BLaER1 treated with 17β-estradiol and CSF1 and Interleukin-3, amounts not matched to agents 10 nM and 100 nM (cell line): ENCODE results near the gene NAAA.

Source experiments
- H3K27ac ChIP-seq, 11 experiments: shearing (Covaris generic); formaldehyde crosslinking; 2 replicates each; pipeline ENCODE4 v1.8.1; 2022
- H3K27me3 ChIP-seq, 11 experiments: shearing (Covaris generic); formaldehyde crosslinking; 2 replicates each; pipeline ENCODE4 v1.8.1; 2022
- H3K36me3 ChIP-seq, 11 experiments: shearing (Covaris generic); formaldehyde crosslinking; 2 replicates each; pipeline ENCODE4 v1.8.1; 2022
- H3K4me1 ChIP-seq, 10 experiments: shearing (Covaris generic); formaldehyde crosslinking; 2 replicates each; pipeline ENCODE4 v1.8.1; 2022
- H3K4me2 ChIP-seq, 11 experiments: shearing (Covaris generic); formaldehyde crosslinking; 2 replicates each; pipeline ENCODE4 v1.8.1; 2022
- H3K4me3 ChIP-seq, 10 experiments: shearing (Covaris generic); formaldehyde crosslinking; 2 replicates each; pipeline ENCODE4 v1.8.1; 2022
- H3K9ac ChIP-seq, 11 experiments: shearing (Covaris generic); formaldehyde crosslinking; 2 replicates each; pipeline ENCODE4 v1.8.1; 2022
- H3K9me3 ChIP-seq, 11 experiments: shearing (Covaris generic); formaldehyde crosslinking; replicated peaks in 1 of 11; 2 replicates each; pipeline ENCODE4 v1.8.1; 2022
- H4K20me1 ChIP-seq, 11 experiments: shearing (Covaris generic); formaldehyde crosslinking; 2 replicates each; pipeline ENCODE4 v1.8.1; 2022
- Cebpa-rat ChIP-seq, 11 experiments: shearing (Covaris generic); IDR thresholded peaks; 2 replicates each; pipeline ENCODE4 v1.8.1; 2022

Gene NAAA

DNA sequence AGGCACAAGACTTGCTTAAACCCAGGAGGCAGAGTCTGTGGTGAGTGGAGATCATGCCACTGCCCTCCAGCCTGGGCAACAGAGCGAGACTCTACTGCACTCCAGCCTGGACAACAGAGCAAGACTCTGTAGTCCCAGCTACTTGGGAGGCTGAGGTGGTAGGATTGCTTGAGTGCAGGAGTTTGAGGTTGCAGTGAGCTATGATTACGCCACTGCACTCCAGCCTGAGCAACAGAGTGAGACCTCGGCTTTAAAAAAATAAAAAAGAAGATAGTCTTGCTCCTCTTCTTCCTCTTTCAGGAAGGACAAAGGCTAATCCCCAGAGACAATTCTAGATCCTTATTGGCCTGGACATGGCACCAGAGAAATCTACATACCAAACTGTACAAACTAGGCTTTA is 32.8 kb downstream of the NAAA start:
- peak overlapping the region in 10 of 11 experiments; percentile 46 to 85 (median 80); a peak in 21 of 22 replicates for H3K27ac ChIP-seq
- peak overlapping the region in 9 of 11 experiments; percentile 1 to 69 (median 59); a peak in 16 of 22 replicates for H3K9ac ChIP-seq
- peaks cover 23 to 69% (median 57%) of the 10 kb centered on the region in 10 experiments for H3K4me1 ChIP-seq
- no peaks in the 10 kb centered on the region for H3K27me3 ChIP-seq
- no peak overlapping the region for H3K4me3 ChIP-seq
- H3K9me3 ChIP-seq: peaks cover 18 to 31% (median 26%) of the 10 kb centered on the region in 11 experiments
- peaks cover 9 to 28% (median 18%) of the 10 kb centered on the region in 11 experiments; a peak in 19 of 22 replicates for H3K36me3 ChIP-seq
- peak overlapping the region; percentile 53 to 79 (median 72) for H3K4me2 ChIP-seq
- peak in 9 of 11 experiments; percentile 53 to 87 (median 84); a peak in 16 of 22 replicates for TF ChIP-seq Cebpa-rat (IDR thresholded peaks at IDR 0.05)
- no peaks in the 10 kb centered on the region for H4K20me1 ChIP-seq

GRCh38 chr4:75904076-75904475 is 36.7 kb downstream of the NAAA start:
- H3K9me3 ChIP-seq: peaks cover 0 to 10% (median 2%) of the 10 kb centered on the region in 11 experiments; a peak in 5 of 22 replicates
- H3K4me2 ChIP-seq: peak overlapping the region; percentile 25 to 76 (median 54); a peak in 21 of 22 replicates
- no peaks in the 10 kb centered on the region for H4K20me1 ChIP-seq
- H3K27me3 ChIP-seq: no peaks in the 10 kb centered on the region
- TF ChIP-seq Cebpa-rat (IDR thresholded peaks at IDR 0.05): no peak
- H3K9ac ChIP-seq: no peak overlapping the region
- no peak overlapping the region for H3K4me3 ChIP-seq
- peak overlapping the region in 8 of 11 experiments; percentile 0 to 83 (median 56); a peak in 10 of 22 replicates for H3K27ac ChIP-seq
- H3K4me1 ChIP-seq: peaks cover 48 to 94% (median 81%) of the 10 kb centered on the region in 10 experiments
- H3K36me3 ChIP-seq: no peaks in the 10 kb centered on the region

- TF ChIP-seq Cebpa-rat (IDR thresholded peaks at IDR 0.05): no peak
- peak within 1 kb of the TSS in 10 of 11 experiments; percentile 1 to 75 (median 72); a peak in 18 of 22 replicates for H3K9ac ChIP-seq
- H3K27me3 ChIP-seq: no peaks in the 10 kb centered on the region
- peak within 1 kb of the TSS; percentile 54 to 91 (median 87); a peak in 21 of 22 replicates for H3K27ac ChIP-seq
- no peak within 1 kb of the TSS for H3K4me3 ChIP-seq
- H3K4me2 ChIP-seq: peak within 1 kb of the TSS; percentile 68 to 86 (median 78)
- H3K9me3 ChIP-seq: peaks cover 4 to 25% (median 9%) of the 10 kb centered on the region in 11 experiments; a peak in 13 of 22 replicates
- H3K4me1 ChIP-seq: peaks cover 34 to 77% (median 63%) of the 10 kb centered on the region in 10 experiments
- H4K20me1 ChIP-seq: no peaks in the 10 kb centered on the region
- H3K36me3 ChIP-seq: 0 out of 22 replicates have a peak, but pooled peaks cover 0 to 3% (median 0%) of the 10 kb centered on the region in 11 experiments
Measured at GRCh38 chr4:75902352-75902751, 38.5 kb downstream of the NAAA start, which contains the start of gene PPEF2. Gene PPEF2, minus strand, starts transcription at chr4:75902452. Its CDS starts 6,127 bp downstream, at chr4:75896325.

GRCh38 chr4:75898536-75898935 is 42.3 kb downstream of the NAAA start:
- Histone ChIP-seq H3K4me1 (peaks cover 30 to 41% (median 35%) of the 10 kb centered on the region in 10 experiments), H3K4me3 (no peak overlapping the region), H3K27ac (peak overlapping the region in 1 of 11 experiments; percentile 1; a peak in 1 of 22 replicates), H3K4me2 (no peak overlapping the region), H4K20me1 (no peaks in the 10 kb centered on the region), H3K27me3 (no peaks in the 10 kb centered on the region), H3K9me3 (peaks cover 4 to 27% (median 9%) of the 10 kb centered on the region in 11 experiments; a peak in 13 of 22 replicates), H3K9ac (no peak overlapping the region), H3K36me3 (0 out of 22 replicates have a peak, but pooled peaks cover 0 to 3% (median 0%) of the 10 kb centered on the region in 11 experiments)
- TF ChIP-seq Cebpa-rat (IDR thresholded peaks at IDR 0.05): no peak

GRCh38 chr4:75895744-75896314 is 45.0 kb downstream of the NAAA start:
- Histone ChIP-seq H3K27ac (no peak overlapping the region), H3K4me2 (no peak overlapping the region), H3K9me3 (peaks cover 4 to 27% (median 9%) of the 10 kb centered on the region in 11 experiments; a peak in 13 of 22 replicates), H3K4me3 (no peak overlapping the region), H3K36me3 (0 out of 22 replicates have a peak, but pooled peaks cover 0 to 3% (median 0%) of the 10 kb centered on the region in 11 experiments), H3K27me3 (no peaks in the 10 kb centered on the region), H3K4me1 (peaks cover 8 to 14% (median 11%) of the 10 kb centered on the region in 10 experiments; a peak in 18 of 20 replicates), H3K9ac (no peak overlapping the region), H4K20me1 (no peaks in the 10 kb centered on the region)
- TF ChIP-seq Cebpa-rat (IDR thresholded peaks at IDR 0.05): no peak

DNA sequence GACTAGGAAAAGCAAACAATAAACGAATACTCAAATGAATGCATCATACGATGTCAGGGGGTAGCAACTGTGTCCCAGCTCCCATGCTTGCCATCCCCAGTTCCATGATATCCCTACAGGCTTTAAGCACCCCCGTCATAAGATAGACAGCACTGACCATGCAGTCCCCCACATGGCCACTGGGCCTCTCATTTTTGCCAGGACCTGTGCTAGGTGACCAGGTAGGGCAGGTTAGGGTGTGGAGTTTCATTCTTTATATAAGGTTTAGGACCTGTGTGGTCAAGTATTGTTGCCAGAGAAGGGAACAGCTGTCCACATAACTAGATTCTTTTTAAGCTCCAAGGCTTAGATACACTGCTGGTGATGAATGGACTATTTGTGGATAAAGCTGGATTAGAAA is 48.3 kb downstream of the NAAA start:
- Histone ChIP-seq H3K9ac (no peak overlapping the region), H3K4me3 (no peak overlapping the region), H4K20me1 (no peaks in the 10 kb centered on the region), H3K36me3 (no peaks in the 10 kb centered on the region), H3K9me3 (peaks cover 0 to 5% (median 0%) of the 10 kb centered on the region in 11 experiments; a peak in 5 of 22 replicates), H3K27me3 (no peaks in the 10 kb centered on the region), H3K4me2 (no peak overlapping the region), H3K4me1 (peaks cover 0 to 5% (median 0%) of the 10 kb centered on the region in 10 experiments; a peak in 5 of 20 replicates), H3K27ac (no peak overlapping the region)
- no peak for TF ChIP-seq Cebpa-rat (IDR thresholded peaks at IDR 0.05)

DNA sequence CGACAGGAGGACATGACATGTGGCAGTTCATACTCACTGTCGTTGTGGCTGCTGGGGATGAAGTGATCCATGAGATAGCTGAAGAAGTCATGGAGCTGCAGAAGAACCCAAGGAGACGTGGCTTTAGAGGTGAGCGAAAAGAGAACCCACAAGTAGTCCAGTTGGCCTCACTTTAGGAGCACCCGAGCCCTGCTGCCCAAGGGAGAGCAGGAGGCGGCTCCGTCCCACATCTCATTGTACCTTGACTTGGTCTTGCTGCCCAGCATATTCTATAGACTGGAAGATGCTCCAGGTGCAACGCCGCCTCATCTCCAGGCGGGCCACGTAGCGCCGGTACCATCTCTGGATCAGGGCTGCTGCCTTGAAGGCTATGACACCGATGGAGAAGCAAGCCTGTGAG is 49.2 kb downstream of the NAAA start:
- Histone ChIP-seq H3K9ac (no peak overlapping the region), H3K27ac (no peak overlapping the region), H3K36me3 (no peaks in the 10 kb centered on the region), H3K4me3 (no peak overlapping the region), H3K4me1 (peaks cover 0 to 5% (median 0%) of the 10 kb centered on the region in 10 experiments; a peak in 5 of 20 replicates), H3K9me3 (no peaks in the 10 kb centered on the region), H4K20me1 (no peaks in the 10 kb centered on the region), H3K4me2 (no peak overlapping the region), H3K27me3 (no peaks in the 10 kb centered on the region)
- no peak for TF ChIP-seq Cebpa-rat (IDR thresholded peaks at IDR 0.05)

GRCh38 chr4:75889537-75890199 is 51.1 kb downstream of the NAAA start:
- Histone ChIP-seq H3K9me3 (no peaks in the 10 kb centered on the region), H3K4me1 (peaks cover 0 to 5% (median 0%) of the 10 kb centered on the region in 10 experiments; a peak in 3 of 20 replicates), H3K27me3 (no peaks in the 10 kb centered on the region), H3K36me3 (no peaks in the 10 kb centered on the region), H3K4me3 (no peak overlapping the region), H3K9ac (no peak overlapping the region), H3K4me2 (no peak overlapping the region), H4K20me1 (no peaks in the 10 kb centered on the region), H3K27ac (no peak overlapping the region)
- TF ChIP-seq Cebpa-rat (IDR thresholded peaks at IDR 0.05): no peak

GRCh38 chr4:75886104-75886503 is 54.7 kb downstream of the NAAA start:
- H3K9ac ChIP-seq: no peak overlapping the region
- no peak overlapping the region for H3K4me2 ChIP-seq
- H3K36me3 ChIP-seq: no peaks in the 10 kb centered on the region
- H3K4me1 ChIP-seq: no peaks in the 10 kb centered on the region
- H3K4me3 ChIP-seq: no peak overlapping the region
- H3K27ac ChIP-seq: no peak overlapping the region
- no peak for TF ChIP-seq Cebpa-rat (IDR thresholded peaks at IDR 0.05)
- H3K27me3 ChIP-seq: no peaks in the 10 kb centered on the region
- H3K9me3 ChIP-seq: no peaks in the 10 kb centered on the region
- H4K20me1 ChIP-seq: no peaks in the 10 kb centered on the region
